Ectodermal cell (in vitro differentiated cells): ENCODE data around the gene DLGAP3.
"Not testable (repeated sequence)": the region's sequence is repeated elsewhere in the genome, so short reads cannot be mapped to it uniquely, and the experiment has no call there.

Source experiments
- H3K27ac ChIP-seq: 2 replicates; pipeline ENCODE4 v1.7.0; 2013; ENCODE audit warnings: mild to moderate bottlenecking, low read depth, low read length; ENCODE audit not compliant: insufficient read depth, poor library complexity, severe bottlenecking
- H3K27me3 ChIP-seq: 2 replicates; pipeline ENCODE4 v1.7.0; 2013; ENCODE audit warnings: mild to moderate bottlenecking, low read length; ENCODE audit not compliant: insufficient read depth, control insufficient read depth, poor library complexity, severe bottlenecking
- H3K36me3 ChIP-seq: one replicate; pipeline ENCODE4 v1.7.0; 2013; ENCODE audit warnings: low read length; ENCODE audit not compliant: control insufficient read depth, insufficient read depth
- H3K4me1 ChIP-seq: one replicate; pipeline ENCODE4 v1.7.0; 2013; ENCODE audit warnings: low read length; ENCODE audit not compliant: control insufficient read depth, insufficient read depth
- H3K4me3 ChIP-seq: 2 replicates; pipeline ENCODE4 v1.7.0; 2013; ENCODE audit warnings: low read depth, low read length, control low read depth; ENCODE audit not compliant: insufficient read depth
- H3K9me3 ChIP-seq: 2 replicates; pipeline ENCODE4 v1.7.0; 2013; ENCODE audit warnings: mild to moderate bottlenecking, low read length, moderate library complexity; ENCODE audit not compliant: control insufficient read depth
- WGBS, 2 experiments: methylation state at CpG; one replicate each; pipeline ENCODE4 v1.1.7; 2013; ENCODE audit warnings: missing lambda C conversion rate in 2 of 2; 5-methylcytosine and 5-hydroxymethylcytosine counted together

Gene DLGAP3

GRCh38 chr1:34970220-34970735 lies 40.8 kb upstream of the DLGAP3 start:
- no peak overlapping the region for H3K4me3 ChIP-seq
- 85 to 95% methylated on average over 3 to 4 of the region's 5 CpGs for WGBS, 2 experiments
- no peaks in the 10 kb centered on the region for H3K27me3 ChIP-seq
- H3K4me1 ChIP-seq, result peaks cover 8% of the 10 kb centered on the region
- H3K36me3 ChIP-seq, result no peaks in the 10 kb centered on the region
- H3K27ac ChIP-seq, result no peak overlapping the region
- no peaks in the 10 kb centered on the region for H3K9me3 ChIP-seq

GRCh38 chr1:34968297-34968696 lies 38.8 kb upstream of the DLGAP3 start:
- WGBS, 2 experiments, result 82 to 91% methylated on average over 2 to 3 of the region's 3 CpGs
- H3K27me3 ChIP-seq, H3K9me3 ChIP-seq, H3K4me1 ChIP-seq, H3K36me3 ChIP-seq, H3K4me3 ChIP-seq, H3K27ac ChIP-seq: not testable (repeated sequence)

- H3K4me1 ChIP-seq, H3K4me3 ChIP-seq, H3K9me3 ChIP-seq, H3K27ac ChIP-seq, H3K27me3 ChIP-seq, H3K36me3 ChIP-seq: not testable (repeated sequence)
- 94 to 97% methylated on average over 14 of the region's 36 CpGs for WGBS, 2 experiments
These were observed 38.2 kb upstream of the DLGAP3 start for GRCh38 chr1:34967672-34968071.

- WGBS, 2 experiments, result 97 to 100% methylated on average over 1 to 2 of the region's 2 CpGs
- H3K4me1 ChIP-seq, result no peaks in the 10 kb centered on the region
- no peaks in the 10 kb centered on the region for H3K9me3 ChIP-seq
- no peaks in the 10 kb centered on the region for H3K36me3 ChIP-seq
- no peaks in the 10 kb centered on the region for H3K27me3 ChIP-seq
- H3K27ac ChIP-seq, result no peak overlapping the region
- no peak overlapping the region for H3K4me3 ChIP-seq
These were observed 36.1 kb upstream of the DLGAP3 start for GRCh38 chr1:34965597-34965996.

- WGBS, 2 experiments, result 30% methylated on average over 1 of the region's 1 CpG; no CpG with 5 or more reads in 1 of the 2 experiments
- Histone ChIP-seq H3K27ac (no peak overlapping the region), H3K4me3 (no peak overlapping the region), H3K36me3 (no peaks in the 10 kb centered on the region), H3K9me3 (no peaks in the 10 kb centered on the region), H3K4me1 (no peaks in the 10 kb centered on the region), H3K27me3 (no peaks in the 10 kb centered on the region)
These were observed 21.0 kb upstream of the DLGAP3 start for GRCh38 chr1:34950428-34950827.

- not testable (repeated sequence) for H3K4me3 ChIP-seq, H3K4me1 ChIP-seq, H3K9me3 ChIP-seq, H3K27ac ChIP-seq, H3K27me3 ChIP-seq, H3K36me3 ChIP-seq
- WGBS, 2 experiments, result 91 to 94% methylated on average over 9 to 10 of the region's 10 CpGs
These were observed 19.3 kb upstream of the DLGAP3 start for GRCh38 chr1:34948739-34949138.

- H3K36me3 ChIP-seq, H3K27me3 ChIP-seq, H3K27ac ChIP-seq, H3K4me3 ChIP-seq, H3K4me1 ChIP-seq, H3K9me3 ChIP-seq: not testable (repeated sequence)
- 95 to 96% methylated on average over 41 of the region's 41 CpGs for WGBS, 2 experiments
These were observed 18.3 kb upstream of the DLGAP3 start for GRCh38 chr1:34947641-34948314.

- Histone ChIP-seq H3K27ac (no peak overlapping the region), H3K9me3 (no peaks in the 10 kb centered on the region), H3K36me3 (no peaks in the 10 kb centered on the region), H3K27me3 (no peaks in the 10 kb centered on the region), H3K4me1 (no peaks in the 10 kb centered on the region), H3K4me3 (no peak overlapping the region)
- 91 to 95% methylated on average over 6 of the region's 6 CpGs for WGBS, 2 experiments
These were observed 16.8 kb upstream of the DLGAP3 start for GRCh38 chr1:34946211-34946610.

GRCh38 chr1:34941798-34942197 lies 12.3 kb upstream of the DLGAP3 start:
- H3K4me3 ChIP-seq, H3K9me3 ChIP-seq, H3K27me3 ChIP-seq, H3K36me3 ChIP-seq, H3K27ac ChIP-seq, H3K4me1 ChIP-seq: not testable (repeated sequence)
- 88 to 94% methylated on average over 2 of the region's 2 CpGs for WGBS, 2 experiments

GRCh38 chr1:34930702-34931071 lies 1.2 kb upstream of the DLGAP3 start:
- WGBS, 2 experiments, result 44 to 73% methylated on average over 2 to 5 of the region's 5 CpGs
- no peak overlapping the region for H3K27ac ChIP-seq
- H3K4me1 ChIP-seq, result peaks cover 7% of the 10 kb centered on the region
- H3K27me3 ChIP-seq, result peaks cover 60% of the 10 kb centered on the region
- H3K9me3 ChIP-seq, result no peaks in the 10 kb centered on the region
- no peaks in the 10 kb centered on the region for H3K36me3 ChIP-seq
- H3K4me3 ChIP-seq, result peak overlapping the region; percentile 52
